ENCODE results near the gene OR4K1.

Gene OR4K1

GRCh38 chr14:19930617-19931016, at the start of gene OR4K1:
OR4K1 (plus strand) TSS chr14:19930917; CDS start chr14:19935667, 4,750 bp downstream.
- Histone ChIP-seq H3F3A (ENCODE audit: insufficient read depth, low read length) (no peaks in the 10 kb centered on the region), H3K79me2 (ENCODE audit: insufficient read depth, low read length) (no peaks in the 10 kb centered on the region), H3K36me3 (ENCODE audit: insufficient read depth, low read length) (no peaks in the 10 kb centered on the region), H3K4me2 (ENCODE audit: low read length) (no peak within 1 kb of the TSS), H4K20me1 (ENCODE audit: insufficient read depth, low read length) (no peaks in the 10 kb centered on the region), H3K4me3 (ENCODE audit: low read depth, low read length, poor library complexity, severe bottlenecking) (no peak within 1 kb of the TSS), H3K9ac (ENCODE audit: low read length) (no peak within 1 kb of the TSS), H3K27me3 (ENCODE audit: insufficient read depth, low read length) (no peaks in the 10 kb centered on the region), H3K9me2 (ENCODE audit: low read depth, low read length) (no peaks in the 10 kb centered on the region; the same call in 1 of the 2 replicates), H3K9me3 (ENCODE audit: low read length) (no peaks in the 10 kb centered on the region), H3K27ac (ENCODE audit: low read depth, low read length, poor library complexity, severe bottlenecking) (no peak within 1 kb of the TSS), H2AFZ (ENCODE audit: low read length) (no peak within 1 kb of the TSS), H3K4me1 (ENCODE audit: insufficient read depth, low read length, severe bottlenecking) (no peaks in the 10 kb centered on the region)
- TF ChIP-seq CTCF (IDR thresholded peaks at IDR 0.05; ENCODE audit: low read length) (no peak), EZH2 (IDR thresholded peaks at IDR 0.05; ENCODE audit: borderline replicate concordance, low read length) (no peak)

GRCh38 chr14:19895282-19895681, 35.4 kb upstream of the OR4K1 start:
- H3K27me3 ChIP-seq (ENCODE audit: insufficient read depth, low read length): no peaks in the 10 kb centered on the region
- no peak overlapping the region for H3K4me2 ChIP-seq (ENCODE audit: low read length)

GRCh38 chr14:19900999-19901398, 29.7 kb upstream of the OR4K1 start:
- TF ChIP-seq CTCF (IDR thresholded peaks at IDR 0.05; ENCODE audit: low read length) (no peak), EZH2 (IDR thresholded peaks at IDR 0.05; ENCODE audit: borderline replicate concordance, low read length) (no peak)
- Histone ChIP-seq H3K27me3 (ENCODE audit: insufficient read depth, low read length) (no peaks in the 10 kb centered on the region), H2AFZ (ENCODE audit: low read length) (no peak overlapping the region), H3K9me3 (ENCODE audit: low read length) (peaks cover 15% of the 10 kb centered on the region; the same call in 1 of the 2 replicates), H3K4me2 (ENCODE audit: low read length) (no peak overlapping the region), H3K9me2 (ENCODE audit: low read depth, low read length) (no peaks in the 10 kb centered on the region; the same call in 1 of the 2 replicates), H3K4me3 (ENCODE audit: low read depth, low read length, poor library complexity, severe bottlenecking) (no peak overlapping the region), H3K79me2 (ENCODE audit: insufficient read depth, low read length) (no peaks in the 10 kb centered on the region), H3K4me1 (ENCODE audit: insufficient read depth, low read length, severe bottlenecking) (no peaks in the 10 kb centered on the region), H3K27ac (ENCODE audit: low read depth, low read length, poor library complexity, severe bottlenecking) (no peak overlapping the region), H4K20me1 (ENCODE audit: insufficient read depth, low read length) (no peaks in the 10 kb centered on the region), H3F3A (ENCODE audit: insufficient read depth, low read length) (no peaks in the 10 kb centered on the region), H3K9ac (ENCODE audit: low read length) (no peak overlapping the region), H3K36me3 (ENCODE audit: insufficient read depth, low read length) (no peaks in the 10 kb centered on the region)

More at GRCh38 chr14:19895282-19895681, 35.4 kb upstream of the OR4K1 start:
- no peaks in the 10 kb centered on the region for H3K79me2 ChIP-seq (ENCODE audit: insufficient read depth, low read length)
- H3K9me2 ChIP-seq (ENCODE audit: low read depth, low read length): no peaks in the 10 kb centered on the region
- peaks cover 23% of the 10 kb centered on the region; the same call in 1 of the 2 replicates for H3K9me3 ChIP-seq (ENCODE audit: low read length)
- H3F3A ChIP-seq (ENCODE audit: insufficient read depth, low read length): no peaks in the 10 kb centered on the region
- no peak overlapping the region for H3K4me3 ChIP-seq (ENCODE audit: low read depth, low read length, poor library complexity, severe bottlenecking)
- no peaks in the 10 kb centered on the region for H4K20me1 ChIP-seq (ENCODE audit: insufficient read depth, low read length)
- H3K27ac ChIP-seq (ENCODE audit: low read depth, low read length, poor library complexity, severe bottlenecking): no peak overlapping the region
- H3K36me3 ChIP-seq (ENCODE audit: insufficient read depth, low read length): no peaks in the 10 kb centered on the region
- no peak overlapping the region for H3K9ac ChIP-seq (ENCODE audit: low read length)
- no peaks in the 10 kb centered on the region for H3K4me1 ChIP-seq (ENCODE audit: insufficient read depth, low read length, severe bottlenecking)
- H2AFZ ChIP-seq (ENCODE audit: low read length): no peak overlapping the region
- no peak for TF ChIP-seq CTCF (IDR thresholded peaks at IDR 0.05; ENCODE audit: low read length)
- no peak for TF ChIP-seq EZH2 (IDR thresholded peaks at IDR 0.05; ENCODE audit: borderline replicate concordance, low read length)

All from OCI-LY1 (cell line).